ENCODE measurements around the gene ATP5F1B. TPM values are rescaled to one million over a fixed set of nuclear protein-coding genes. Genes with fewer than 3 reads are reported as not detected.

ATP5F1B gene
- total and polyA plus RNA-seq, 9 of the 15 experiments (the other 6 are each of a cell fraction or from before 2014, with no cell fraction given), result 908 to 3,125 (median 1,482) TPM

DNA sequence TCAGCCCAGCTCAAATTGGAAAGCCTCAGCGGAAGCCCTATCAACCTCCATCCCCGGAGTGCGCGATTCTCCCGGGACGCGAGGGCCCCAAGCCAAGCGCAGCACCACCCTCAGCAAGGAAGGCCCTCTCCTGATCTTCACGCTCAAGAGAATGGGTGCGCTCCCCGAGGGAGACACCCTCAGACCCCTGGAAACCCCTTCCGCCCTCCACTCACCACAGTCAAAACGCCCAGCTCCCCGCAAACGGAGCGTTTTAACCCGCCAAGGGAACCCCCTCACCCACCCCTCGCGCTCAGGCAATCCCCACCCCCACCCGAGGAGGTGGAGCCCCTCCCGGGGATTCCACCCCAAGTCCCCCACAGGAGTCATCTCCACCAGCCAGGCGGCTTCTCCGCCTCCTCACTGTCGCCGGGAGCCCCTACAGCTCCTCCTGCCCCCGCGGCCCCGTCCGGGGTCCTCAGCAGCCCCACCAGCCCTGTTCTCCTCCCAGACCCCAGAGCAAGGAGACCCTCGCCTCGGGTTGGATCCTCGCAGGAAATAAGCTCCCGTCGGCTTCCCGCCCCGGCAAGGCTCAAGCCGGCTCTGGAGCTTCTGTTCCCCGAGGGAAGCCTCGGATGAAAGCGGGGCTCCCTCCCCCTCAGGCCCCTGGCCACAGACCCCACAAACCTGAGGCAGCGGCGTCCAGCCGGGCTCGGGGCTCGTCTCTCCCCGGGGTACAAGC is 16.2 kb downstream of the ATP5F1B start (continued):
- TF ChIP-seq, protein P1, sequence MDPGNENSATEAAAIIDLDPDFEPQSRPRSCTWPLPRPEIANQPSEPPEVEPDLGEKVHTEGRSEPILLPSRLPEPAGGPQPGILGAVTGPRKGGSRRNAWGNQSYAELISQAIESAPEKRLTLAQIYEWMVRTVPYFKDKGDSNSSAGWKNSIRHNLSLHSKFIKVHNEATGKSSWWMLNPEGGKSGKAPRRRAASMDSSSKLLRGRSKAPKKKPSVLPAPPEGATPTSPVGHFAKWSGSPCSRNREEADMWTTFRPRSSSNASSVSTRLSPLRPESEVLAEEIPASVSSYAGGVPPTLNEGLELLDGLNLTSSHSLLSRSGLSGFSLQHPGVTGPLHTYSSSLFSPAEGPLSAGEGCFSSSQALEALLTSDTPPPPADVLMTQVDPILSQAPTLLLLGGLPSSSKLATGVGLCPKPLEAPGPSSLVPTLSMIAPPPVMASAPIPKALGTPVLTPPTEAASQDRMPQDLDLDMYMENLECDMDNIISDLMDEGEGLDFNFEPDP (CRISPR knock-in tag; IDR thresholded peaks at IDR 0.05), result no peak
- TF ChIP-seq, protein P2, sequence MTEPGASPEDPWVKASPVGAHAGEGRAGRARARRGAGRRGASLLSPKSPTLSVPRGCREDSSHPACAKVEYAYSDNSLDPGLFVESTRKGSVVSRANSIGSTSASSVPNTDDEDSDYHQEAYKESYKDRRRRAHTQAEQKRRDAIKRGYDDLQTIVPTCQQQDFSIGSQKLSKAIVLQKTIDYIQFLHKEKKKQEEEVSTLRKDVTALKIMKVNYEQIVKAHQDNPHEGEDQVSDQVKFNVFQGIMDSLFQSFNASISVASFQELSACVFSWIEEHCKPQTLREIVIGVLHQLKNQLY (CRISPR knock-in tag; conservative IDR thresholded peaks at IDR 0.05), result no peak
- no peak for TF ChIP-seq CREM (IDR thresholded peaks at IDR 0.05; ENCODE audit: low read depth)
- TF ChIP-seq ZNF644 (tag; IDR thresholded peaks at IDR 0.05; ENCODE audit: low read depth), result no peak
- TF ChIP-seq GABPB1 (CRISPR knock-in tag; IDR thresholded peaks at IDR 0.05), result 0 out of 2 replicates have a peak, but pooled peaks have one; percentile 0
- TF ChIP-seq POLR3G (IDR thresholded peaks at IDR 0.05; ENCODE audit: extremely low read depth, insufficient read length, insufficient replicate concordance), result no peak
- no peak for TF ChIP-seq CHD1 (IDR thresholded peaks at IDR 0.05; ENCODE audit: low read length)
- TF ChIP-seq, protein P3, sequence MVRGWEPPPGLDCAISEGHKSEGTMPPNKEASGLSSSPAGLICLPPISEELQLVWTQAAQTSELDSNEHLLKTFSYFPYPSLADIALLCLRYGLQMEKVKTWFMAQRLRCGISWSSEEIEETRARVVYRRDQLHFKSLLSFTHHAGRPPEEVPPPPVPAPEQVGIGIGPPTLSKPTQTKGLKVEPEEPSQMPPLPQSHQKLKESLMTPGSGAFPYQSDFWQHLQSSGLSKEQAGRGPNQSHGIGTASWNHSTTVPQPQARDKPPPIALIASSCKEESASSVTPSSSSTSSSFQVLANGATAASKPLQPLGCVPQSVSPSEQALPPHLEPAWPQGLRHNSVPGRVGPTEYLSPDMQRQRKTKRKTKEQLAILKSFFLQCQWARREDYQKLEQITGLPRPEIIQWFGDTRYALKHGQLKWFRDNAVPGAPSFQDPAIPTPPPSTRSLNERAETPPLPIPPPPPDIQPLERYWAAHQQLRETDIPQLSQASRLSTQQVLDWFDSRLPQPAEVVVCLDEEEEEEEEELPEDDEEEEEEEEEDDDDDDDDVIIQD (CRISPR knock-in tag; IDR thresholded peaks at IDR 0.05), result no peak
- no peak for TF ChIP-seq ETV5 (CRISPR knock-in tag; IDR thresholded peaks at IDR 0.05; ENCODE audit: low read depth)
- TF ChIP-seq ZFX (CRISPR knock-in tag; IDR thresholded peaks at IDR 0.05), result peak; percentile 46; the same call in 1 of the 2 replicates
- TF ChIP-seq FOXM1 (IDR thresholded peaks at IDR 0.05; ENCODE audit: low read depth), result no peak
- no peak for TF ChIP-seq FOXM1 (CRISPR knock-in tag; IDR thresholded peaks at IDR 0.05; ENCODE audit: low read depth)
- no peak for TF ChIP-seq SPI1 (IDR thresholded peaks at IDR 0.05; ENCODE audit: borderline replicate concordance, low read depth, low read length)
- TF ChIP-seq, protein P4, sequence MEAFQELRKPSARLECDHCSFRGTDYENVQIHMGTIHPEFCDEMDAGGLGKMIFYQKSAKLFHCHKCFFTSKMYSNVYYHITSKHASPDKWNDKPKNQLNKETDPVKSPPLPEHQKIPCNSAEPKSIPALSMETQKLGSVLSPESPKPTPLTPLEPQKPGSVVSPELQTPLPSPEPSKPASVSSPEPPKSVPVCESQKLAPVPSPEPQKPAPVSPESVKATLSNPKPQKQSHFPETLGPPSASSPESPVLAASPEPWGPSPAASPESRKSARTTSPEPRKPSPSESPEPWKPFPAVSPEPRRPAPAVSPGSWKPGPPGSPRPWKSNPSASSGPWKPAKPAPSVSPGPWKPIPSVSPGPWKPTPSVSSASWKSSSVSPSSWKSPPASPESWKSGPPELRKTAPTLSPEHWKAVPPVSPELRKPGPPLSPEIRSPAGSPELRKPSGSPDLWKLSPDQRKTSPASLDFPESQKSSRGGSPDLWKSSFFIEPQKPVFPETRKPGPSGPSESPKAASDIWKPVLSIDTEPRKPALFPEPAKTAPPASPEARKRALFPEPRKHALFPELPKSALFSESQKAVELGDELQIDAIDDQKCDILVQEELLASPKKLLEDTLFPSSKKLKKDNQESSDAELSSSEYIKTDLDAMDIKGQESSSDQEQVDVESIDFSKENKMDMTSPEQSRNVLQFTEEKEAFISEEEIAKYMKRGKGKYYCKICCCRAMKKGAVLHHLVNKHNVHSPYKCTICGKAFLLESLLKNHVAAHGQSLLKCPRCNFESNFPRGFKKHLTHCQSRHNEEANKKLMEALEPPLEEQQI (IDR thresholded peaks at IDR 0.05), result no peak
- TF ChIP-seq MTA2 (IDR thresholded peaks at IDR 0.05; ENCODE audit: low read depth), result no peak
- TF ChIP-seq ZBTB7A (IDR thresholded peaks at IDR 0.05; ENCODE audit: borderline replicate concordance, control insufficient read depth, low read depth, low read length), result peak; percentile 63
- peak; percentile 51; the same call in 1 of the 2 replicates for TF ChIP-seq POLR2G (IDR thresholded peaks at IDR 0.05; ENCODE audit: low read depth, low read length)
- TF ChIP-seq ZNF785 (CRISPR knock-in tag; IDR thresholded peaks at IDR 0.05), result no peak
- TF ChIP-seq ELF4 (CRISPR knock-in tag; IDR thresholded peaks at IDR 0.05), result no peak
- TF ChIP-seq, protein P5, sequence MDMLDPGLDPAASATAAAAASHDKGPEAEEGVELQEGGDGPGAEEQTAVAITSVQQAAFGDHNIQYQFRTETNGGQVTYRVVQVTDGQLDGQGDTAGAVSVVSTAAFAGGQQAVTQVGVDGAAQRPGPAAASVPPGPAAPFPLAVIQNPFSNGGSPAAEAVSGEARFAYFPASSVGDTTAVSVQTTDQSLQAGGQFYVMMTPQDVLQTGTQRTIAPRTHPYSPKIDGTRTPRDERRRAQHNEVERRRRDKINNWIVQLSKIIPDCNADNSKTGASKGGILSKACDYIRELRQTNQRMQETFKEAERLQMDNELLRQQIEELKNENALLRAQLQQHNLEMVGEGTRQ (CRISPR knock-in tag; IDR thresholded peaks at IDR 0.05), result no peak
- TF ChIP-seq ILK (tag; IDR thresholded peaks at IDR 0.05; ENCODE audit: borderline replicate concordance, low read depth), result no peak
